GM23248 (cell line): ENCODE measurements around the gene PTPRA. TPM values are rescaled to one million over a fixed set of nuclear protein-coding genes. Genes with fewer than 3 reads are reported as not detected.
A peak's percentile ranks its signal among the peaks of the same experiment; 100 is the strongest.

Experiments used
- DNase-seq: peaks from one replicate; pipeline ENCODE4 v3.0.0-alpha.2; 2015
- H2AFZ ChIP-seq: fragments of 200-600 bp; sonication (generic); 2 replicates; pipeline ENCODE4 v1.6.1; 2016; ENCODE audit warnings: antibody characterized with exemption
- H3F3A ChIP-seq: fragments of 200-600 bp; sonication (generic); 2 replicates; pipeline ENCODE4 v1.6.1; 2016; ENCODE audit warnings: mild to moderate bottlenecking, antibody characterized with exemption, mixed run types; ENCODE audit not compliant: insufficient read depth
- H3K27ac ChIP-seq: fragments of 200-600 bp; sonication (generic); 2 replicates; pipeline ENCODE4 v1.5.1; 2016; ENCODE audit warnings: mild to moderate bottlenecking
- H3K27me3 ChIP-seq: fragments of 200-600 bp; sonication (generic); replicated peaks from 2 replicates; pipeline ENCODE4 v1.6.1; 2016; ENCODE audit warnings: mild to moderate bottlenecking; ENCODE audit not compliant: insufficient read depth
- H3K36me3 ChIP-seq: fragments of 200-600 bp; sonication (generic); 2 replicates; pipeline ENCODE4 v1.6.1; 2016; ENCODE audit warnings: low read depth, mild to moderate bottlenecking
- H3K4me1 ChIP-seq: fragments of 200-600 bp; sonication (generic); 2 replicates; pipeline ENCODE4 v1.6.1; 2016; ENCODE audit warnings: mild to moderate bottlenecking; ENCODE audit not compliant: insufficient read depth
- H3K4me2 ChIP-seq: fragments of 200-600 bp; sonication (generic); one replicate; pipeline ENCODE4 v1.6.1; 2016; ENCODE audit warnings: mild to moderate bottlenecking; ENCODE audit not compliant: unreplicated experiment
- H3K4me3 ChIP-seq: fragments of 200-600 bp; sonication (generic); 2 replicates; pipeline ENCODE4 v1.5.1; 2016; ENCODE audit warnings: mild to moderate bottlenecking
- H3K79me2 ChIP-seq: fragments of 200-600 bp; sonication (generic); 2 replicates; pipeline ENCODE4 v1.6.1; 2016; ENCODE audit warnings: mild to moderate bottlenecking; ENCODE audit not compliant: insufficient read depth
- H3K9ac ChIP-seq: fragments of 200-600 bp; sonication (generic); 2 replicates; pipeline ENCODE4 v1.6.1; 2016; ENCODE audit warnings: mild to moderate bottlenecking
- H3K9me2 ChIP-seq: fragments of 200-600 bp; sonication (generic); 2 replicates; pipeline ENCODE4 v1.6.1; 2016; ENCODE audit warnings: mixed run types, mild to moderate bottlenecking, moderate library complexity; ENCODE audit not compliant: insufficient read depth
- H3K9me3 ChIP-seq: fragments of 200-600 bp; sonication (generic); one replicate; pipeline ENCODE4 v1.6.1; 2017; ENCODE audit warnings: low read depth
- H4K20me1 ChIP-seq: fragments of 200-600 bp; sonication (generic); 2 replicates; pipeline ENCODE4 v1.6.0; 2016; ENCODE audit not compliant: insufficient read depth
- EZH2 ChIP-seq: fragments of 200-600 bp; sonication (generic); IDR thresholded peaks from 2 replicates; pipeline ENCODE4 v1.6.1; 2018; ENCODE audit warnings: antibody characterized with exemption, mild to moderate bottlenecking; ENCODE audit not compliant: insufficient read depth, poor library complexity, severe bottlenecking
- EZH2phosphoT487 ChIP-seq: fragments of 200-600 bp; sonication (generic); IDR thresholded peaks from 2 replicates; pipeline ENCODE4 v1.6.1; 2018; ENCODE audit warnings: antibody characterized with exemption, moderate library complexity, mild to moderate bottlenecking, low read depth; ENCODE audit not compliant: insufficient read depth
- WGBS, 2 experiments: methylation state at CpG; one replicate each; pipeline ENCODE4 v1.1.6; 2015 to 2017; ENCODE audit warnings: low lambda C conversion rate in 2 of 2, low coverage in 1 of 2; ENCODE audit errors: missing lambda C conversion rate in 2 of 2; 5-methylcytosine and 5-hydroxymethylcytosine counted together
- in situ Hi-C: fragments of 300-500 bp; cut with MboI; formaldehyde crosslinking; loops from 2 replicates; pipeline ENCODE4 v1.15.0; 2020
- polyA plus RNA-seq: library from polyadenylated mRNA; unstranded; fragments of >200 nt; fragmentation: Nextera tagmentation; extraction: Ambion mirVana; gene quantifications from 2 replicates; pipeline ENCODE4 v1.2.1, GENCODE V29; 2016
- total RNA-seq: library from RNA; depleted of rRNA; stranded (reverse); fragments of >200 nt; shearing (Covaris generic); gene quantifications from 2 replicates; pipeline ENCODE4 v1.2.3, GENCODE V29; 2014

PTPRA gene
- total and polyA plus RNA-seq, 2 experiments from 2014 or later: 37.4 to 50.8 TPM

DNA sequence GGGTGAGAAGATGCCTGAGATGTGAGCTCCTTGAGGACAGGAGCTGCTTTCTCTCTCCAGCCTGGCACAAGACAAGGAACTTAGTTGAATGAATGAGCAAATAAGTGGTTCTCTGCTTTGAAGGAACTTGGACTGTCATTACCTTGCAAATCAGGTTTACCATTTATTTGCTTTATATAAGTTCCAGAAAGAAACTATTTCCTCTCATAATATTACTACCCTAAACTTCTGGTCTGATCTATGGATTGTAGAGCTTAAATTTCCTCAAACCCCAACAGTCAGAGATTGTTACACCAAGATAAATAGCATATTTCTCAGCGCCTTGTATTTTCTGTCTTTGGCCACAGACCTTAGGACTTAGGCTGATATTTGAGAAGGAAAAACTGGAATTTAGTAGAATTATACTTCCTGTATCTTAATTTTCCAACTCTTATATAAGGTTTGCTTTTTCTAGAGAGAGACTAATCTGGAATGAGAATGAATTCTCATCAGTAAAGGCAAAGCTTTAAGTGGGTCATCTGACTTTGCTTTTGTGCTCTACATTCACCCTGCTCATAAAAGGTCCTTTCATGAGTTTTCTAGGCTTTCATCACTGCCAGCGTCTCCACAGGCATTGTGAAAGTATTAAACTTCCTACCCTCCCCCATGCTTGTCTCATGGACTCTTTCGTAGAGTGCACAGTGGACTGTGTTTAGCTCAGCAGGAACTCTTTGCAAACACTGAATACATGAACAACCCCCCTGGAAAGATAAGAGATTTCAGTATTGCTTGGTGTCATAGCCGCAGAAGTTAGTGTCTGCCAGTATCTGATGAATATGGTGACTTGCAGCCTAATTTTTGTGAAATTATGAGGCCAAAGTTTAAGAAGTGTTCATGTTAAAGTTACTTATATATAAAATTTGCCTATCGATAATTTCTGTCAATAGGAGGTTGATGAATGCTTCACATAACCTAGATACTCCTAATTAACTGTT lies 74.0 kb downstream of the PTPRA start:
- no peak overlapping the region for H2AFZ ChIP-seq
- H3K4me2 ChIP-seq: no peak overlapping the region
- no peaks in the 10 kb centered on the region for H3K9me3 ChIP-seq
- 88 to 92% methylated on average over 5 of the region's 5 CpGs for WGBS, 2 experiments
- H3K4me1 ChIP-seq: no peaks in the 10 kb centered on the region
- H3K79me2 ChIP-seq: peaks cover 18% of the 10 kb centered on the region; the same call in 1 of the 2 replicates
- no peak overlapping the region for H3K4me3 ChIP-seq
- no peak for TF ChIP-seq EZH2
- TF ChIP-seq EZH2phosphoT487: no peak
- no peak overlapping the region for H3K9ac ChIP-seq
- H3K9me2 ChIP-seq: no peaks in the 10 kb centered on the region
- no peaks in the 10 kb centered on the region for H3K36me3 ChIP-seq
- no peaks in the 10 kb centered on the region for H3K27me3 ChIP-seq
- no peaks in the 10 kb centered on the region for H3F3A ChIP-seq
- no peak for DNase-seq
- in situ Hi-C loops: no loop called here
- H3K27ac ChIP-seq: no peak overlapping the region
- H4K20me1 ChIP-seq: no peaks in the 10 kb centered on the region

DNA sequence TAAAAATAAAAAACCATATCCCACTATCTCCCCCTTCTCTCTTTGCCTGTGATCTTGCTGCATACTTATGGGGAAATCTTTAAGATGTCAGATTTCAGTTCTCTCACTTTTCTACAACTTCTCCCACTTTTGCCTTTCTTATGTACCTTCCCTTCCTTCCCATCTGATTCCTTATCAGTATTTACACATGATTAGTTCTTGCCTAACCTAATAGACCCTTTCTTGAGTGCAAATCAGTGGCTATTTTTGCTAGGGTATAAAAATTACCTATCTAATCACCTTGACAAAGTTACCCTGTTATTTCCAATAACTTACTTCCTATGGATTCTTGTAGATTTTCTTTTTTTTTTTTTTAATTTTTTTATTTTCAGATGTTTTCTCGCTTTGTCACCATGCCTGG lies 75.7 kb downstream of the PTPRA start:
- no peaks in the 10 kb centered on the region for H3K36me3 ChIP-seq
- H3K4me3 ChIP-seq: no peak overlapping the region
- in situ Hi-C loops: no loop called here
- 89 to 94% methylated on average over 1 of the region's 1 CpG for whole genome bisulfite sequencing, 2 experiments
- H3K79me2 ChIP-seq: peaks cover 17% of the 10 kb centered on the region
- no peaks in the 10 kb centered on the region for H3K27me3 ChIP-seq
- no peaks in the 10 kb centered on the region for H3K9me2 ChIP-seq
- H3K27ac ChIP-seq: no peak overlapping the region
- H4K20me1 ChIP-seq: no peaks in the 10 kb centered on the region
- TF ChIP-seq EZH2: no peak
- no peak for DNase-seq
- no peak overlapping the region for H3K4me2 ChIP-seq
- H3K4me1 ChIP-seq: no peaks in the 10 kb centered on the region
- H3F3A ChIP-seq: no peaks in the 10 kb centered on the region
- no peak overlapping the region for H2AFZ ChIP-seq
- H3K9me3 ChIP-seq: no peaks in the 10 kb centered on the region
- H3K9ac ChIP-seq: no peak overlapping the region

DNA sequence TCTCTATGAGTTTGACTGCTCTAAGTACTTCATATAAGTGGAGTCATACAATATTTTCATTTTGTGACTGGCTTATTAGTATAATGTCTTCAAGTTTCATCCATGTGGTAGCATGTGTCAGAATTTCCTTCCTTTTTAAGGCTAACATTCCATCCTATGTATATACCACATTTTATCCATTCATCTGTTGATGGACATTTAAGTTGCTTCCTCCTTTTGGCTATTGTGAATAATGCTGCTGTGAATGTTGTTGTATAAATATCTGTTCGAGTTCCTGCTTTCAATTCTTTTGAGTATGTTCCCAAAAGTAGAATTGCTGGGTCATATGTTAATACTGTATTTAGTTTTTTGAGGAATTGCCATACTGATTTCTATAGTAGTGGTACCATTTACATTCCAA lies 79.5 kb downstream of the PTPRA start:
- no peaks in the 10 kb centered on the region for H3K4me1 ChIP-seq
- H3K4me3 ChIP-seq: no peak overlapping the region
- no peaks in the 10 kb centered on the region for H3K36me3 ChIP-seq
- no peaks in the 10 kb centered on the region; the same call in 1 of the 2 replicates for H3K79me2 ChIP-seq
- no peaks in the 10 kb centered on the region for H4K20me1 ChIP-seq
- no peak for DNase-seq
- no peak overlapping the region for H3K27ac ChIP-seq
- in situ Hi-C loops: no loop called here
- TF ChIP-seq EZH2phosphoT487 (no peak), EZH2 (no peak)
- H3F3A ChIP-seq: no peaks in the 10 kb centered on the region
- H3K9me3 ChIP-seq: no peaks in the 10 kb centered on the region
- no peaks in the 10 kb centered on the region for H3K27me3 ChIP-seq
- 98 to 100% methylated on average over 1 of the region's 1 CpG for WGBS, 2 experiments
- H2AFZ ChIP-seq: no peak overlapping the region
- H3K4me2 ChIP-seq: no peak overlapping the region
- H3K9me2 ChIP-seq: no peaks in the 10 kb centered on the region
- H3K9ac ChIP-seq: no peak overlapping the region

DNA sequence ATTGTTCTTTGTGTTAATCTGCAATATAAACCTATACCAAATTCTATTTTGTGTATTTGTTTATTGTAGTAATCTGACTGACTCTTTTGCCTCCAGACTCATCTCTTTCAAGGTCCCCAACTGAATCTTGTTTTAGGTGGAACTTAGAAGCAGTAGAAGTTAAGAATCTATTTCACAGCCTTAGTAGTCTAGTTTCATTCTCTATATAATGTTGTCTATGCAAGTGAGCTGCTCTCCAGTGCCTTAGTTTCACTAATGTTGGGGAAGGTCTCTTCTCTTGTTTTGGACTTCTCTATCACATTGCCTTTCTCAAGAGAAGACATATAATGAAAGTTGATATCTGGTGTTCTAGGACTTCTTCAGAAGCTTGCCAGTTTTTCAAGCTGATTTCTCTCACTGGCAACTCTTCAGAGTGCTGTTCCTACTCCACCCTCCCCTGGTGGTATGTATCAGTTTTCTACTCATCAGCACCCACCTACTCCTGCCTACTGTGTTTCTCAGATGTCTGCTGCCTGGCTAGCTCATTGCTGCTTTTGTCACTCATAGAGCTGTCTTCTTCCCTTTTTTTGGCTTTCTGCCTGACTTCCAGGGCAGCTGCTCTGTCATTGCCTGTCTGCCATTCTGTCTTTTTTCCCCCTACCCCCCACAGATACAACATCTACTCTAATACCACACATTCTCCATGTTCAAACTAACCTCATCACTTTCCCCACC lies 82.1 kb downstream of the PTPRA start:
- no peak overlapping the region for H3K4me2 ChIP-seq
- in situ Hi-C loops: no loop called here

More for the DNA sequence above, 82.1 kb downstream of the PTPRA start:
- Histone ChIP-seq H3K4me3 (no peak overlapping the region), H4K20me1 (no peaks in the 10 kb centered on the region), H2AFZ (no peak overlapping the region), H3K9me3 (no peaks in the 10 kb centered on the region), H3K4me1 (no peaks in the 10 kb centered on the region), H3K36me3 (no peaks in the 10 kb centered on the region), H3K27me3 (no peaks in the 10 kb centered on the region), H3K27ac (no peak overlapping the region), H3K79me2 (no peaks in the 10 kb centered on the region; the same call in 1 of the 2 replicates), H3K9me2 (no peaks in the 10 kb centered on the region), H3K9ac (no peak overlapping the region), H3F3A (no peaks in the 10 kb centered on the region)
- TF ChIP-seq EZH2phosphoT487: no peak
- TF ChIP-seq EZH2: no peak
- peak; percentile 4 for DNase-seq
